Measurements from ENCODE around the gene TGM3. TPM values are rescaled to one million over a fixed set of nuclear protein-coding genes. Genes with fewer than 3 reads are reported as not detected.

TGM3 gene
- total RNA-seq, 1 experiment from 2014 or later, result not detected

Other genes starting within 250 kb of the TGM3 start
- gene STK35, start 194.2 kb upstream of the TGM3 start, total RNA-seq (2014; rRNA removed; shearing (Covaris generic); ENCODE audit: low replicate concordance), result 8.7 and 9.2 TPM in 2 replicates
- not detected in 2 replicates for gene TGM6, start 84.9 kb downstream of the TGM3 start, total RNA-seq (2014; rRNA removed; shearing (Covaris generic); ENCODE audit: low replicate concordance)
- 327 and 438 TPM in 2 replicates for gene SNRPB, start 174.8 kb downstream of the TGM3 start, total RNA-seq (2014; rRNA removed; shearing (Covaris generic); ENCODE audit: low replicate concordance)
- 9.1 and 13.5 TPM in 2 replicates for gene ZNF343, start 212.9 kb downstream of the TGM3 start, total RNA-seq (2014; rRNA removed; shearing (Covaris generic); ENCODE audit: low replicate concordance)
- not detected in 2 replicates for gene TMC2, start 240.6 kb downstream of the TGM3 start, total RNA-seq (2014; rRNA removed; shearing (Covaris generic); ENCODE audit: low replicate concordance)

Measured in Karpas-422 (cell line).